ENCODE data around the gene NAALADL2. TPM values are rescaled to one million over a fixed set of nuclear protein-coding genes. Genes with fewer than 3 reads are reported as not detected.

Gene NAALADL2
- total RNA-seq, 4 donors from 2014 or later: 0.36 to 9.2 (median 0.63) TPM

DNA sequence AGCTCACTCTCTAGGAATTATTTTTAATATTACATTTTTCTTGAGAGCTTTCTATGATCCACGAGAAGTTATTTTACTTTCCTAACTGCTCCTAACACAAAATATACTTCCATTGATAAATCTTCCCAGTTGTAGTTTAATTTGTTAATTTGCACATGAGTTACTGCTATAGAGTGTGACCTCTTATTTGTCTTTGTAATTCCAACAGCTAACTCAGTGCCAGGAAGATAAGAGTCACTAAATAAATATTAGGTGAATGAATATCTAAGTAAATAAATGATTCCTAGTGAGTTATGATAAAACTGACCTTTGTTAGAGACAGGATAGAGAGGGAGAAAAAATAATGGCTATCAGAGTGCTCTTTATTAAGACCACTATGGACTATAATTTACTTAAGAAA lies 319.9 kb downstream of the NAALADL2 start:
- Histone ChIP-seq H3K4me3 (no peak overlapping the region), H3K4me1 (no peaks in the 10 kb centered on the region), H3K27ac (no peak overlapping the region), H3K9me3 (no peaks in the 10 kb centered on the region), H3K36me3 (no peaks in the 10 kb centered on the region), H3K27me3 (no peaks in the 10 kb centered on the region)
- in situ Hi-C loops (cut with MboI; ENCODE audit: low sequenced_read_pairs in 4 of 4) (no loop called here), intact Hi-C loops (cut with DNase I; ENCODE audit: low total_unique reads) (no loop called here)
- DNase-seq: no peak
- no peak for ATAC-seq
- TF ChIP-seq POLR2A (IDR thresholded peaks at IDR 0.05): no peak
- no peak for TF ChIP-seq CTCF (IDR thresholded peaks at IDR 0.05 in 4 of 5, conservative IDR thresholded peaks at IDR 0.05 in 1 of 5)

DNA sequence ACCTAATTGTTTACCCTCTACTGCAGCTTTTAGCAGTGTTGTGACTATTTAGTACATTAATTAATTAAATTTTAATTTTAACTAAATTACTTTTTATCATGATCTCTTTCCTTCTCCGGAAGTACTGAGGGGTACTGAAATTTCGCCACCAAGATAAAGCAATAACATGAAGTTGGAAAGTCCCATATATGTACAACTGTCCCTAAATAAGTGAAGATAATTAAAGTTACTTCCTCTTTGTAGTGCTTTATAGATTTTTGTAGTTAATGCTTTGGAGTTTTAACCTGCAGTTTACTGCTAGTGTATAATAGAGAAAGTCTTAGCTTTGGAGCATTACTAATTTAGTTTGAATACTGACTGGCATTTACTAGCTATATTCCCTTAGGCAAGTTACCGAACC lies 325.3 kb downstream of the NAALADL2 start:
- H3K27me3 ChIP-seq: no peaks in the 10 kb centered on the region
- no peak for TF ChIP-seq CTCF (IDR thresholded peaks at IDR 0.05 in 4 of 5, conservative IDR thresholded peaks at IDR 0.05 in 1 of 5)
- no peak for TF ChIP-seq POLR2A (IDR thresholded peaks at IDR 0.05)
- H3K27ac ChIP-seq: no peak overlapping the region
- H3K36me3 ChIP-seq: no peaks in the 10 kb centered on the region
- ATAC-seq (no peak), DNase-seq (no peak)
- no peaks in the 10 kb centered on the region for H3K9me3 ChIP-seq
- no peak overlapping the region for H3K4me3 ChIP-seq
- in situ Hi-C loops (cut with MboI; ENCODE audit: low sequenced_read_pairs in 4 of 4): no loop called here
- intact Hi-C loops (cut with DNase I; ENCODE audit: low total_unique reads): no loop called here
- H3K4me1 ChIP-seq: no peaks in the 10 kb centered on the region

- no peaks in the 10 kb centered on the region for H3K27me3 ChIP-seq
- H3K4me3 ChIP-seq: no peak overlapping the region
- no peaks in the 10 kb centered on the region for H3K36me3 ChIP-seq
- no peak overlapping the region for H3K27ac ChIP-seq
- no peaks in the 10 kb centered on the region for H3K4me1 ChIP-seq
- H3K9me3 ChIP-seq: no peaks in the 10 kb centered on the region
- TF ChIP-seq CTCF (IDR thresholded peaks at IDR 0.05 in 4 of 5, conservative IDR thresholded peaks at IDR 0.05 in 1 of 5): no peak
- DNase-seq: no peak
- intact Hi-C loops (cut with DNase I; ENCODE audit: low total_unique reads) (no loop called here), in situ Hi-C loops (cut with MboI; ENCODE audit: low sequenced_read_pairs in 4 of 4) (no loop called here)
- ATAC-seq: no peak
Measured at GRCh38 chr3:175185903-175186302, 326.8 kb downstream of the NAALADL2 start.

DNA sequence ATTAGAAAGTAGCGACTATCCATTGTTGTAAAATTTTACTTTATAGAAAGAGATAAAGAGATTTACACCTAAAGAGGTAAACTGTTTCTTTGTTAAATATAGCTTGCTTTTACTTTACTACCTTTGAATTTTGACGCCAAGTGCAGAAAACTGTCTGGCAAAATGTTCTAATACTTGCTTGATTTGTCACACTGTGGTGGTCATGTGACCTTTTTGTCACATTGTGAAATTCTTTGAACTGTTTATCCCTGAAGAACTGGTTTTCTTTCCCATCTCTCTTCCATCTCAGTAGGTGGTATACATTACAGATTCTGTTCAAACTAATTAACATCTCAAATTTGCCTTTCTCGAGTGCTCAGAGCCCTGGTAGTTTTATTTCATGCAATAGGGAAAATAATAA lies 327.4 kb downstream of the NAALADL2 start:
- in situ Hi-C loops (cut with MboI; ENCODE audit: low sequenced_read_pairs in 4 of 4) (no loop called here), intact Hi-C loops (cut with DNase I; ENCODE audit: low total_unique reads) (no loop called here)
- no peaks in the 10 kb centered on the region for H3K4me1 ChIP-seq
- TF ChIP-seq CTCF (IDR thresholded peaks at IDR 0.05 in 4 of 5, conservative IDR thresholded peaks at IDR 0.05 in 1 of 5): no peak
- no peak for DNase-seq
- no peaks in the 10 kb centered on the region for H3K36me3 ChIP-seq
- no peak overlapping the region for H3K27ac ChIP-seq
- no peaks in the 10 kb centered on the region for H3K27me3 ChIP-seq
- no peaks in the 10 kb centered on the region for H3K9me3 ChIP-seq
- ATAC-seq: no peak
- no peak overlapping the region for H3K4me3 ChIP-seq

- no peak overlapping the region for H3K4me3 ChIP-seq
- no peaks in the 10 kb centered on the region for H3K36me3 ChIP-seq
- no peaks in the 10 kb centered on the region for H3K4me1 ChIP-seq
- in situ Hi-C loops (cut with MboI; ENCODE audit: low sequenced_read_pairs in 4 of 4) (no loop called here), intact Hi-C loops (cut with DNase I; ENCODE audit: low total_unique reads) (no loop called here)
- H3K9me3 ChIP-seq: no peaks in the 10 kb centered on the region
- no peaks in the 10 kb centered on the region for H3K27me3 ChIP-seq
- no peak for DNase-seq
- ATAC-seq: no peak
- H3K27ac ChIP-seq: no peak overlapping the region
- TF ChIP-seq CTCF (IDR thresholded peaks at IDR 0.05 in 4 of 5, conservative IDR thresholded peaks at IDR 0.05 in 1 of 5) (no peak), POLR2A (IDR thresholded peaks at IDR 0.05) (no peak)
Measured at GRCh38 chr3:175187586-175187985, 328.5 kb downstream of the NAALADL2 start.

Measured in gastrocnemius medialis (tissue), 4 donors.